HL-60 (cell line): ENCODE measurements around the gene CCDC186.

Experiments used
- DNase-seq, 2 experiments: peaks; one replicate each; pipeline ENCODE4 v3.0.0-alpha.2; 2010 to 2020; ENCODE audit warnings: low read depth in 1 of 2, low spot score in 1 of 2
- H3K27ac ChIP-seq: fragments of 250-450 bp; sonication (Bioruptor Pico); replicated peaks from 2 replicates; pipeline ENCODE4 v1.5.1; 2020; ENCODE audit warnings: mild to moderate bottlenecking, moderate library complexity
- H3K27me3 ChIP-seq: fragments of 250-450 bp; sonication (Bioruptor Pico); 2 replicates; pipeline ENCODE4 v1.5.1; 2021; ENCODE audit warnings: mild to moderate bottlenecking, moderate library complexity; ENCODE audit not compliant: insufficient read depth, poor library complexity, severe bottlenecking
- H3K4me3 ChIP-seq: replicated peaks from 2 replicates; pipeline ENCODE4 v1.5.1; 2011; ENCODE audit warnings: mild to moderate bottlenecking, control low read depth, low read length; ENCODE audit not compliant: insufficient read depth
- CTCF ChIP-seq: IDR thresholded peaks from one replicate; pipeline ENCODE4 v1.5.1; 2011; ENCODE audit warnings: low read length, control low read depth, inconsistent platforms; ENCODE audit not compliant: insufficient read depth
- GABPA ChIP-seq: IDR thresholded peaks from 2 replicates; pipeline ENCODE4 v1.6.1; 2012; ENCODE audit warnings: low read depth
- POLR2AphosphoS5 ChIP-seq: IDR thresholded peaks from 2 replicates; pipeline ENCODE4 v1.6.1; 2012; ENCODE audit warnings: low read depth
- REST ChIP-seq: IDR thresholded peaks from 2 replicates; pipeline ENCODE4 v1.6.1; 2012; ENCODE audit warnings: low read depth; ENCODE audit not compliant: insufficient replicate concordance
- SPI1 ChIP-seq: IDR thresholded peaks from 2 replicates; pipeline ENCODE4 v1.6.1; 2012; ENCODE audit warnings: low read depth, mild to moderate bottlenecking, borderline replicate concordance

Gene CCDC186

DNA sequence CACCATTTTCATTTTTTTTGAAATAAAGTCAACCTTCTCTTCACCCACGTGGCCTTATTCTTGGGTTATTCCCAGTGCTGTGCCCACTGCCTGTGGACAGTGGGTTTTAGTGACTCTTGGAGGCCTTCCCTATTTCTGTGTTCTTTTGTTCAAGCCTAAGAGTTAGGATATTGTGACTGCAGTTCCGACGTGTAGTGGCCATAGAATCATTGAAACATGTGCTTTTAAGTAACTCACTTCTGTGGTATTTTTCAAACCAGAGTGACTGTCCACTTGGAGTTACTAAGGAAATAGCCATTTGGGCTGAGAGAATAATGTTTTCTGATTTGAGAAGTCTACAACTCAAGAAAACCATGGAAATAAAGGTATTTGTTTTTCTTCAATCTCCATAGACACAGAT, 28.8 kb upstream of the CCDC186 start:
- no peak for TF ChIP-seq SPI1
- TF ChIP-seq GABPA: no peak
- DNase-seq: no peak
- Histone ChIP-seq H3K27me3 (no peaks in the 10 kb centered on the region), H3K27ac (no peak overlapping the region), H3K4me3 (no peak overlapping the region)

DNA sequence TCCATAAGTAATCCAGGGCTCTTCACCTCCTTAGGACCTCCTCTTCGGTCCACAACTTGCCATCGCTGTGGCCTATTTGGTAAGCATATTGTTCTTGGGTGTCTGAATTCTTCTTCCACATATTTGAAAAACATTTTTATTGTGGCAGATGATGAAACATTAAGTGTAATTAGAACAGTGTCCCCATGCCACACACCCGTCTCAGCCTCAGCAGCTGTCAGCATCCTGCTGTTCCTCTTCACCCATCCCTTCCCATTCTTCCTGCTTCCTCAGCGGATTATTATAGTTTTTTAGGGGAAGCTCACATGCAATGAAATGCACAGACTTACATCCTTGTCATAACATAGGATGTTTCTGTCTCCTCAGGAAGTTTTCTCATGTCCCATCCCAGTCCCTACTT, 25.2 kb upstream of the CCDC186 start:
- no peak for TF ChIP-seq CTCF
- no peak for TF ChIP-seq POLR2AphosphoS5
- TF ChIP-seq GABPA: no peak
- no peak for TF ChIP-seq REST
- TF ChIP-seq SPI1: no peak
- no peak for DNase-seq

DNA sequence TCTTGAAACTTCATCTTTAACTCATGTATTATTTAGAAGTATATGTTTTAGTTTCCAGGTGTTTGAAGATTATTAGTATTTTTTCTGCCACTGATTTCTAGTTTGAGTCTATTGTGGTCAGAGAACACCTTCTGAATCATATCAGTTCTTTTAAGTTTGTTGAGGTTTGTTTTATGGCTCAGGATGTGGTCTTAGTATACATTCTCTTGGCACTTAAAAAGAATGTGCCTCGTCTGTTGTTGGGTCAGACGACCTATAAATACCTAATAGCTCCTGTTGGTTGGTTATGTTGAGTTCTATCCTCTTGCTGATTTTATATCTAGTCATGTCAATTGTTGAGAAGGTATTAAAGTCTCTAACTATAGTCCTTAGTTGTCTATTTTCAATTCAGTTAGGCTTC, 21.1 kb upstream of the CCDC186 start:
- TF ChIP-seq CTCF (no peak), GABPA (no peak), SPI1 (no peak), POLR2AphosphoS5 (no peak), REST (no peak)

More for the DNA sequence above, 25.2 kb upstream of the CCDC186 start:
- Histone ChIP-seq H3K4me3 (no peak overlapping the region), H3K27me3 (no peaks in the 10 kb centered on the region), H3K27ac (no peak overlapping the region)

GRCh38 chr10:114189700-114190099, 15.7 kb upstream of the CCDC186 start:
- H3K27me3 ChIP-seq: peaks cover 12% of the 10 kb centered on the region
- H3K4me3 ChIP-seq: no peak overlapping the region
- no peak overlapping the region for H3K27ac ChIP-seq
- TF ChIP-seq REST (no peak), GABPA (no peak), CTCF (no peak), SPI1 (no peak), POLR2AphosphoS5 (no peak)
- DNase-seq: no peak

More for the DNA sequence above, 21.1 kb upstream of the CCDC186 start:
- no peak overlapping the region for H3K27ac ChIP-seq
- no peak overlapping the region for H3K4me3 ChIP-seq
- no peak for DNase-seq
- H3K27me3 ChIP-seq: peaks cover 7% of the 10 kb centered on the region
